Gastroesophageal sphincter (tissue), 3 donors: Measurements from ENCODE around the gene CHDH.

ENCODE experiments used
- EP300 ChIP-seq: sonication (generic); formaldehyde crosslinking; IDR thresholded peaks from one replicate; pipeline ENCODE4 v1.6.1; 2017; ENCODE audit warnings: antibody characterized with exemption, mild to moderate bottlenecking
- POLR2A ChIP-seq, 2 donors: fragments of 450-650 bp; IDR thresholded peaks; one replicate each; pipeline ENCODE4 v1.6.1; 2017; ENCODE audit warnings: antibody characterized with exemption in 2 of 2, mild to moderate bottlenecking in 2 of 2, moderate library complexity in 1 of 2
- POLR2AphosphoS5 ChIP-seq: sonication (generic); formaldehyde crosslinking; IDR thresholded peaks from one replicate; pipeline ENCODE4 v1.6.1; 2017; ENCODE audit warnings: antibody characterized with exemption
- TF ChIP-seq, protein P1 (sequence below), 4 experiments: fragments of 200-600 bp in 2 of 4; fragments of 450-650 bp in 2 of 4; sonication (generic) in 1 of 4; IDR thresholded peaks; one replicate each; pipeline ENCODE4 v1.5.1; 2017 to 2019; ENCODE audit warnings: antibody characterized with exemption in 4 of 4, mild to moderate bottlenecking in 2 of 4, moderate library complexity in 2 of 4

DNA sequence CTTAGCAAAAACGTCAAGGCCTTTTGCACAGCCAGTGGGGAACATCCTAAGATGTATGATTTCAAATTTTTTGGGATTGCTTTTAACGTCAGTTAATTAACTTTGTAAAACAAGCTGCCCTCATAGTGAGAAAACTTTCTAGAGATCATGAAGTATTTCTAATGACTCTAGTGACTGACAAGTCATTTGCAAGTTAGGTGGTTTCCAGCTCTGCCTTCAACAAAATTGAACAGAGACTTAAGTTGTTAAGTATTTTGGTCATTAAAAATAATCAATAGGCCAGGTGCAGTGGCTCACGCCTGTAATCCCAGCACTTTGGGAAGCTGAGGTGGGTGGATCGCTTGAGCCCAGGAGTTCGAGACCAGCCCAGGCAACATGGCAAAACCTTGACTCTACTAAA is 71.2 kb downstream of the CHDH start:
- TF ChIP-seq POLR2A (IDR thresholded peaks at IDR 0.05) (no peak), POLR2AphosphoS5 (no peak), EP300 (no peak)
- TF ChIP-seq, protein P1, sequence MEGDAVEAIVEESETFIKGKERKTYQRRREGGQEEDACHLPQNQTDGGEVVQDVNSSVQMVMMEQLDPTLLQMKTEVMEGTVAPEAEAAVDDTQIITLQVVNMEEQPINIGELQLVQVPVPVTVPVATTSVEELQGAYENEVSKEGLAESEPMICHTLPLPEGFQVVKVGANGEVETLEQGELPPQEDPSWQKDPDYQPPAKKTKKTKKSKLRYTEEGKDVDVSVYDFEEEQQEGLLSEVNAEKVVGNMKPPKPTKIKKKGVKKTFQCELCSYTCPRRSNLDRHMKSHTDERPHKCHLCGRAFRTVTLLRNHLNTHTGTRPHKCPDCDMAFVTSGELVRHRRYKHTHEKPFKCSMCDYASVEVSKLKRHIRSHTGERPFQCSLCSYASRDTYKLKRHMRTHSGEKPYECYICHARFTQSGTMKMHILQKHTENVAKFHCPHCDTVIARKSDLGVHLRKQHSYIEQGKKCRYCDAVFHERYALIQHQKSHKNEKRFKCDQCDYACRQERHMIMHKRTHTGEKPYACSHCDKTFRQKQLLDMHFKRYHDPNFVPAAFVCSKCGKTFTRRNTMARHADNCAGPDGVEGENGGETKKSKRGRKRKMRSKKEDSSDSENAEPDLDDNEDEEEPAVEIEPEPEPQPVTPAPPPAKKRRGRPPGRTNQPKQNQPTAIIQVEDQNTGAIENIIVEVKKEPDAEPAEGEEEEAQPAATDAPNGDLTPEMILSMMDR (IDR thresholded peaks at IDR 0.05), result no peak
